ENCODE data around the gene ABCC3. TPM values are rescaled to one million over a fixed set of nuclear protein-coding genes. Genes with fewer than 3 reads are reported as not detected.

The ABCC3 gene
- 0.44 to 1.2 TPM (median 0.93 TPM) in 3 replicates for total RNA-seq

DNA sequence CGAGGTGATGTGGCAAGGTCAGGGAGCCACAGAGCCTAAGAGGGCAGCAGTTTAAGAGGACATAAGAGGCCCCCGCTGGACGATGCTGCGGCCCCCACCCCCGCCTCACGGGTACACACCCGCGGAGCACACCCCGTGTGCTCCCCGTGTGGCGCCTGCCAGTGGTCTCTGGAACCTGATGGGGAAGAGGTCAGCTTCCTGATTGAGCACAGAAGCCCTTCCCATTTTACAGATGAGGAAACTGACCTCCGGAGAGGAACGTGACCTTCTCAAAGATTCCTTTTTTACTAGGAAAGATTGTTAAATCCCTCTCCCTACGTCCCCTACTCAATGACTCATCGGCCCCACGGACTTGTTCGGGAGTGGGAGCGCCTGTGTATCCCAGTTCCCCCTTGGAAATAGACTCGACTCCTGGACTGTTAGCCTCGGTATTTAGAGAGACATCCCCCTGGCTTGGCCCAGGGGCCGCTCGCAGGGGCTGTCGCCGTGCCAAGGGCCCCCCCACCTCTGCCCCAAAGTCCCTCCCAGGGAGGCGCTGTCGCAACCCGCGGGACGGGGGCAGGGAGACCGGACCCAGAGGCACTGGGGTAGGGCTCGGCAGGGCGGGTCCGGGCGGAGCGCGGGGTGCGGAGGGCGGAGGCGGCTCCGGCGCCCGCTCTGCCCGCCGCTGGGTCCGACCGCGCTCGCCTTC lies at the start of gene ABCC3:
Gene ABCC3 (plus strand): TSS at position 658 of the 691 bp plus-strand sequence. CDS start 56 bp downstream, outside the sequence.
- peak within 1 kb of the TSS; percentile 28 for H3K4me3 Mint-ChIP-seq
- TF ChIP-seq, protein P1, sequence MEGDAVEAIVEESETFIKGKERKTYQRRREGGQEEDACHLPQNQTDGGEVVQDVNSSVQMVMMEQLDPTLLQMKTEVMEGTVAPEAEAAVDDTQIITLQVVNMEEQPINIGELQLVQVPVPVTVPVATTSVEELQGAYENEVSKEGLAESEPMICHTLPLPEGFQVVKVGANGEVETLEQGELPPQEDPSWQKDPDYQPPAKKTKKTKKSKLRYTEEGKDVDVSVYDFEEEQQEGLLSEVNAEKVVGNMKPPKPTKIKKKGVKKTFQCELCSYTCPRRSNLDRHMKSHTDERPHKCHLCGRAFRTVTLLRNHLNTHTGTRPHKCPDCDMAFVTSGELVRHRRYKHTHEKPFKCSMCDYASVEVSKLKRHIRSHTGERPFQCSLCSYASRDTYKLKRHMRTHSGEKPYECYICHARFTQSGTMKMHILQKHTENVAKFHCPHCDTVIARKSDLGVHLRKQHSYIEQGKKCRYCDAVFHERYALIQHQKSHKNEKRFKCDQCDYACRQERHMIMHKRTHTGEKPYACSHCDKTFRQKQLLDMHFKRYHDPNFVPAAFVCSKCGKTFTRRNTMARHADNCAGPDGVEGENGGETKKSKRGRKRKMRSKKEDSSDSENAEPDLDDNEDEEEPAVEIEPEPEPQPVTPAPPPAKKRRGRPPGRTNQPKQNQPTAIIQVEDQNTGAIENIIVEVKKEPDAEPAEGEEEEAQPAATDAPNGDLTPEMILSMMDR (IDR thresholded peaks at IDR 0.05; ENCODE audit: unreplicated experiment): no peak
- peaks cover 30% of the 10 kb centered on the region for H3K4me1 Mint-ChIP-seq
- H3K9me3 Mint-ChIP-seq: no peaks in the 10 kb centered on the region
- peaks cover 66% of the 10 kb centered on the region for H3K27me3 Mint-ChIP-seq (ENCODE audit: low read depth)
- no peak for DNase-seq (ENCODE audit: low spot score in 2 of 2, unreplicated experiment in 2 of 2)
- H3K27ac Mint-ChIP-seq: no peak within 1 kb of the TSS
- H3K36me3 Mint-ChIP-seq: no peaks in the 10 kb centered on the region

- TF ChIP-seq, protein P1 (IDR thresholded peaks at IDR 0.05; ENCODE audit: unreplicated experiment): no peak
- peak overlapping the region; percentile 30 for H3K27ac Mint-ChIP-seq
- no peaks in the 10 kb centered on the region for H3K9me3 Mint-ChIP-seq
- no peak for DNase-seq (ENCODE audit: low spot score in 2 of 2, unreplicated experiment in 2 of 2)
- peaks cover 62% of the 10 kb centered on the region for H3K4me1 Mint-ChIP-seq
- no peak overlapping the region for H3K4me3 Mint-ChIP-seq
- no peaks in the 10 kb centered on the region for H3K36me3 Mint-ChIP-seq
- H3K27me3 Mint-ChIP-seq (ENCODE audit: low read depth): no peaks in the 10 kb centered on the region
Measured at GRCh38 chr17:50585346-50585745, 49.3 kb upstream of the ABCC3 start.

DNA sequence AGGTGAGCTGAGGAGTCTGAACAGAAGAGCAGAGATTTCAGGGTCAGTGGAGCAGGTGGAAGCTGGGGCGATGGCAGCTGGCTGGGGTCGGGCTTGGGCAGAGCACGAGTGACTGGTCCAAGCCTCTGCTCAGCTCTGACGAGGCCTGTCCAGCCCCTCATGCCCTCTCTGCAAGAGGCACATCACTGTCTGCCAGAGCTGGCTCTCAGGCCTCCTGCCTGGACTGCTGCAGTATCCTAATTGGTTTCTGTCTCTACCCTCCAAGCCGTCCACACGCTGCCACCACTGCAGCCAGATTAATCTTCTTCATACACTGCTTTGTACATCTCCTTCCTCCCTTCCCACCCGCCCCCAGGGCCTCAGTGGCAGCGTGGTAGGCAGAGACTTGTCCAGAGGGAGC lies 48.8 kb upstream of the ABCC3 start:
- peaks cover 62% of the 10 kb centered on the region for H3K4me1 Mint-ChIP-seq
- H3K9me3 Mint-ChIP-seq: no peaks in the 10 kb centered on the region
- no peak overlapping the region for H3K27ac Mint-ChIP-seq
- TF ChIP-seq, protein P1 (IDR thresholded peaks at IDR 0.05; ENCODE audit: unreplicated experiment): no peak
- no peaks in the 10 kb centered on the region for H3K27me3 Mint-ChIP-seq (ENCODE audit: low read depth)
- no peak for DNase-seq (ENCODE audit: low spot score in 2 of 2, unreplicated experiment in 2 of 2)
- no peaks in the 10 kb centered on the region for H3K36me3 Mint-ChIP-seq
- H3K4me3 Mint-ChIP-seq: no peak overlapping the region

DNA sequence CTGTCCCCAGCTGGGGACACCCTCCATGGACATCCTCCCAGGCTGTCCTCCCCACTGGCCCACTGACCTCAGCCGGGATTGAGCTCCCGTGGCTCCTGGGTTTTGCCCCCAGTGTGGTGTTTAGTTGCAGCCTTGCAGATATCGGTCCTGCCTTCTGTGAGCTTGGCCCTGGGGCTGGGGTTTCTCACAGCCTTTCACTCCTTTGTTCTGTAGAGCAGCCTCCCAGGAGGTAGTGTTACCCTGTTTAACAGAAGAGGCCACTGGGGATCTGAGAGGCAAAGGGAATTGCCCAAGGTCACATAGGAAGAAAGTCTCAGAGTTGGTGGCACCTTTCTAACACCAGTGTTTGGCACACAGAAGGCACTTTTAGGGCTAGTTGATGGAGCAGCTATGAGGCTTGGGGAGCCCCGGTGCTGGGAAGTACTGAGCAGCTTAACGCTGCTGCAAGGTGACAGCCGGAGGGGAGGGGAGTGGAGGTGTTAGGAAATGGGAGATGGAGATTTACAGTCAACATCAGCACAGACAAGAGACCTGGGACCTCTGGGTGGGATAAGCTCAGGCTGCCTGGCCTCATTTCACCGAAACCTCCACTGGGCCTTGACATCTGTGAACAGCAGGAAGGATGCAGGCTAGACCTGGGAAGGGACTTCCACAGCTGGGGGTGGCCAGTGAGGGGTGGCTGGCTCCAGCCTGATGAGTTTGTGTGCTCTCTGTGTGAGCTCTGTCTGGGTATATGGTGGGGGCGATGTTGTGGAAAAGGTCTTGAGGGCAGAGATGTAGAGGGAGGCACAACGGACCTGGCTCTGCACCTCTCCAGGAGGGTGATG lies 48.0 kb upstream of the ABCC3 start:
- H3K9me3 Mint-ChIP-seq: no peaks in the 10 kb centered on the region
- H3K4me3 Mint-ChIP-seq: no peak overlapping the region
- DNase-seq (ENCODE audit: low spot score in 2 of 2, unreplicated experiment in 2 of 2): no peak
- TF ChIP-seq, protein P1 (IDR thresholded peaks at IDR 0.05; ENCODE audit: unreplicated experiment): no peak
- H3K27me3 Mint-ChIP-seq (ENCODE audit: low read depth): no peaks in the 10 kb centered on the region
- H3K27ac Mint-ChIP-seq: no peak overlapping the region
- H3K4me1 Mint-ChIP-seq: peaks cover 62% of the 10 kb centered on the region
- H3K36me3 Mint-ChIP-seq: no peaks in the 10 kb centered on the region

- no peaks in the 10 kb centered on the region for H3K27me3 Mint-ChIP-seq (ENCODE audit: low read depth)
Measured at GRCh38 chr17:50587571-50587970, 47.1 kb upstream of the ABCC3 start.

More at GRCh38 chr17:50587571-50587970, 47.1 kb upstream of the ABCC3 start:
- DNase-seq (ENCODE audit: low spot score in 2 of 2, unreplicated experiment in 2 of 2): no peak
- Mint-ChIP-seq H3K27ac (no peak overlapping the region), H3K4me1 (peaks cover 61% of the 10 kb centered on the region), H3K36me3 (no peaks in the 10 kb centered on the region), H3K9me3 (no peaks in the 10 kb centered on the region), H3K4me3 (no peak overlapping the region)
- TF ChIP-seq, protein P1 (IDR thresholded peaks at IDR 0.05; ENCODE audit: unreplicated experiment): no peak

Measured in mesothelial cell of epicardium (in vitro differentiated cells).